ENCODE results near the gene COQ10B.

DNA sequence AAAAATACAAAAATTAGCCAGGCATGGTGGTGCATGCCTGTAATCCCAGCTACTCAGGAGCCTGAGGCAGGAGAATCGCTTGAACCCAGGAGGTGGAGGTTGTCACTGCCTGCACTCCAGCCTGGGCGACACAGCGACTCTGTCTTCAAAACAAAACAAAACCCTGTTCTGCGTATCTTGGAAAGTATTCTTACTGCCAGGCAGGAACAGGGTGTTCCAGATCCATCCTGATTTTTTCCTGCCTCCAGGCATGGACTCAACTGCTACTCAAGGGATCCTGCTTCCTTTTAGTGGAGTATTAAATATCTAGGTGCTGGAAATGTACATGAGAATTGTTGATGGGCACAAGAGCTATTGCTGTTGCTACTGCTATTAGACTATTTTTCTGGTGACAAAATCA, 34.0 kb downstream of the COQ10B start:
- TF ChIP-seq POLR2A (IDR thresholded peaks at IDR 0.05), result peak in 1 of 2 donors; percentile 15
- TF ChIP-seq, protein P1, sequence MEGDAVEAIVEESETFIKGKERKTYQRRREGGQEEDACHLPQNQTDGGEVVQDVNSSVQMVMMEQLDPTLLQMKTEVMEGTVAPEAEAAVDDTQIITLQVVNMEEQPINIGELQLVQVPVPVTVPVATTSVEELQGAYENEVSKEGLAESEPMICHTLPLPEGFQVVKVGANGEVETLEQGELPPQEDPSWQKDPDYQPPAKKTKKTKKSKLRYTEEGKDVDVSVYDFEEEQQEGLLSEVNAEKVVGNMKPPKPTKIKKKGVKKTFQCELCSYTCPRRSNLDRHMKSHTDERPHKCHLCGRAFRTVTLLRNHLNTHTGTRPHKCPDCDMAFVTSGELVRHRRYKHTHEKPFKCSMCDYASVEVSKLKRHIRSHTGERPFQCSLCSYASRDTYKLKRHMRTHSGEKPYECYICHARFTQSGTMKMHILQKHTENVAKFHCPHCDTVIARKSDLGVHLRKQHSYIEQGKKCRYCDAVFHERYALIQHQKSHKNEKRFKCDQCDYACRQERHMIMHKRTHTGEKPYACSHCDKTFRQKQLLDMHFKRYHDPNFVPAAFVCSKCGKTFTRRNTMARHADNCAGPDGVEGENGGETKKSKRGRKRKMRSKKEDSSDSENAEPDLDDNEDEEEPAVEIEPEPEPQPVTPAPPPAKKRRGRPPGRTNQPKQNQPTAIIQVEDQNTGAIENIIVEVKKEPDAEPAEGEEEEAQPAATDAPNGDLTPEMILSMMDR (IDR thresholded peaks at IDR 0.05 in 4 of 5, conservative IDR thresholded peaks at IDR 0.05 in 1 of 5), result no peak
